IPS DF 4.7 (cell line): ENCODE measurements around the gene ZMYM1.
"Not testable (repeated sequence)": the region's sequence is repeated elsewhere in the genome, so short reads cannot be mapped to it uniquely, and the experiment has no call there.

Experiments used
- DNase-seq: peaks from one replicate; pipeline ENCODE4 v3.0.0-alpha.2; 2013; ENCODE audit warnings: low spot score; ENCODE audit errors: extremely low read depth

ZMYM1 gene

DNA sequence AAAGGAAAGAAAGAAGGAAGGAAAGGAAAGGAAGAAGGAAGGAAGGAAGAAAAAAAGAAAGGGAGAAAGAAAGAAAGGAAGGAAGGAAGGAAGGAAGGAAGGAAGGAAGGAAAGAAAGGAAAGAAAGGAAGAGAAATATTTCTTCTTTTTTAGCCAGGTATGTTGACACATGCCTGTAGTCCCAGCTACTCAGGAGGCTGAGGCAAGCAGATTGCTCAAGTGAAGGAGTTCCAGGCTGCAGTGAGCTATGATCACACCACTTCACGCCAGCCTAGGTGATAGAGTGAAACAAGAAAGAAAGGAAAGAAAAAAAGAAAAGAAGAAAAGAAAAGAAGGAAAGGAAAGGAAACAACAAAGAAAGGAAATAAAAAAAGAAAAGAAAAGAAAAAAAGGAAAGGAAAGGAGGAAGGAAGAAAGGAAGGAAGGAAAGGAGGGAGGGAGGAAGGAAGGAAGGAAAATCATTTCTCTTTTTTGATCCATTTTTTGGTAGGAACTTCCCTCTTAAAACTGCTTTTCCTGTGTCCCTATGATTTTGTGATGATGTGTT, 5.8 kb upstream of the ZMYM1 start:
- DNase-seq: no peak

DNA sequence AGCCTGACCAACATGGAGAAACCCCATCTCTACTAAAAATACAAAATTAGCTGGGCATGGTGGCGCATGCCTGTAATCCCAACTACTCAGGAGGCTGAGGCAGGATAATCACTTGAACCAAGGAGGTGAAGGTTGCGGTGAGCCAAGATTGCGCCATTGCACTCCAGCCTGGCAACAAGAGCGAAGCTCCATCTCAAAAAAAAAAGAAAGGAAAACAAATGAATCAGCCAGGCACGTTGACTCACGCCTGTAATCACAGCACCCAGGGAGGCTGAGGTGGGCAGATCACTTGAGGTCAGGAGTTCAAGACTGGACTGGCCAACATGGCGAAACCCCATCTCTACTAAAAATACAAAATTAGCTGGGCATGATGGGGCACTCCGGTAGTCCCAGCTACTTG, 2.8 kb upstream of the ZMYM1 start:
- not testable (repeated sequence) for DNase-seq

- DNase-seq: no peak
These were observed 1.1 kb downstream of the ZMYM1 start for GRCh38 chr1:35080171-35080854.

- DNase-seq: no peak
These were observed 6.2 kb downstream of the ZMYM1 start for GRCh38 chr1:35085421-35085820.

DNA sequence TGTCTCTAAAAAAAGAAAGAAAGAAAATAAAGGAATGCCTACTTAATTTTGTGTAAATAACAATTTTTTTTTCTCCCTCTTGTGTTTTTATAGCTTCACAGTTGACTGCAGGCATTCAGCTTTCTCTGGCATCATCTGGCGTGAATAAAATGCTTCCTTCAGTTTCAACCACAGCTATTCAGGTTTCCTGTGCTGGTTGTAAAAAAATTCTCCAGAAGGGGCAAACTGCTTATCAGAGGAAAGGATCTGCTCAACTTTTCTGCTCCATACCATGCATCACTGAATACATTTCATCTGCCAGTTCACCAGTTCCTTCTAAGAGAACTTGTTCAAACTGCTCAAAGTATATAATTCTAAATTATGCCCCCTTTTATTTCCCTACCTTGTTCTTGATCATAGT, 18.0 kb downstream of the ZMYM1 start:
- no peak for DNase-seq

- DNase-seq: no peak
These were observed 31.9 kb downstream of the ZMYM1 start for GRCh38 chr1:35111106-35111505.

- no peak for DNase-seq
These were observed 33.5 kb downstream of the ZMYM1 start for GRCh38 chr1:35112668-35113067.

GRCh38 chr1:35115459-35116383, 36.5 kb downstream of the ZMYM1 start:
- no peak for DNase-seq

GRCh38 chr1:35120458-35121133, 41.4 kb downstream of the ZMYM1 start:
- DNase-seq: no peak

DNA sequence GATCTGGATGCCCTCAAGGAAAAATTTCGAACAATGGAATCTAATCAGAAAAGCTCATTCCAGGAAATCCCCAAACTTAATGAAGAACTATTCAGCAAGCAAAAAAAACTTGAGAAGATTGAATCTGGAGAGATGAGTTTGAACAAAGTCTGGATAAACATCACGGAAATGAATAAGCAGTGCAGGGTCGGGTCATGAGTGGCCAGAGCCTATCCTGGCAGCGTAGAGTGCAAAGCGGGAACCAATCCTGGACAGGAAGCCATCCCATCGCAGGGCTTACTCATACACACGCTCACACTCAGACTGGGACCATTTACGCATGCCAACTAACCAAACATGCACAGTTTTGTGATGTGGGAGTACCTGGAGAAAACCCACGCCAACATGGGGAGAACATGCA, 43.1 kb downstream of the ZMYM1 start:
- no peak for DNase-seq

DNA sequence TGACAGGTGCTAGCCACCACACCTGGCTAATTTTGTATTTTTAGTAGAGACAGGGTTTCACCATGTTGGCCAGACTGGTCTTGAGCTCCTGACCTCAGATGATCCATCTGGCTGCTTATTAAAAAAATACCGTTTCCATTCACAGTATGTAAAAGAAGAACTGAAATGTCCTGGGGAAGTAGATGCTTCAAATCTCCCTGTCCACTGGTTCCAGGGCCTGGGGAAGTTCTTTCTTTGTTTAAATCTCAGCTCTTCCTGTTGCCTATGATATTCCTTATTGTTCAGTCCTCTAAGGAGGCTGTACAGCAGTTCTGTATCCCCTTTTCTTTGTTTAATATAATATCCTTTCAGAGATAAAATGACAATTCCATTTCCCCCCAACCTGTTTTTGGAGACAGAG, 47.4 kb downstream of the ZMYM1 start:
- DNase-seq: no peak

DNA sequence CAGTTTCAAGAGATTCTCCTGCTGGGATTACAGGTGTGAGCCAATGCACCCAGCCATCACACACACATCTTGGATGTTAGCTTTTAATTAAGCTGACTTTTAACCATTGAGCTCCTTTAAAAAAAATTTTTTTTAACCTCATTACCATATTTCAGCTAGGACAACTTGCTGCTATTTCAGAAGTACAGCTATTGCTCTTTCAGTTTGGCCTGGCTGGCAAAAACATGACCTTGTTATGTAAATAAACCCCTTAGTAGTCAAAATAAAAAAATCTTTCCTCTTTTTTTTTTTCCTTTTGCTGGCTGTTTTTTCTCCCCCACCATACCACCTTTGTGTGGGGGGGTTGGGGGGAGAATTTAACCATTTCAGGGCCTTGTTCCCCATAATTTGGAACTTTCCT, 49.9 kb downstream of the ZMYM1 start:
- no peak for DNase-seq

DNA sequence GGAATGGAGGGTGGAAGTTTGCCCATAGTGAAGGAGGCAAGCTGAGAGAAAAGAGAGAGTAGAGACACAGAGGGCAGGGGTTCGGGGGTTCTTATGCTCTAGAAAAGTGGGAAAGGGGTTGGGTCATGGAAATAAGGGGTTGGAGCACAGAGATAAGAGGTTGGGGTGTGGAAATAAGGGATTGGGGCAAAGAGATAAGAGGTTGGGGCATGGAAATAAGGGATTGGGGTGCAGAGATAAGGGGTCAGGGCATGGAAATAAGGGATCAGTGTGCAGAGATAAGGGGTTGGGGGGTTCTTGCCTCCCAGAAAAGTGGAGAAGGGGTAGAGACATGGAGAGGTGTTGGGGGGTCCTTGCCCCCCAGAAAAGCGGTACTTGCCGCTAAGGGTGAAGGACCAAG, 57.6 kb downstream of the ZMYM1 start:
- DNase-seq: no peak

- DNase-seq: not testable (repeated sequence)
These were observed 58.4 kb downstream of the ZMYM1 start for GRCh38 chr1:35137590-35137989.

DNA sequence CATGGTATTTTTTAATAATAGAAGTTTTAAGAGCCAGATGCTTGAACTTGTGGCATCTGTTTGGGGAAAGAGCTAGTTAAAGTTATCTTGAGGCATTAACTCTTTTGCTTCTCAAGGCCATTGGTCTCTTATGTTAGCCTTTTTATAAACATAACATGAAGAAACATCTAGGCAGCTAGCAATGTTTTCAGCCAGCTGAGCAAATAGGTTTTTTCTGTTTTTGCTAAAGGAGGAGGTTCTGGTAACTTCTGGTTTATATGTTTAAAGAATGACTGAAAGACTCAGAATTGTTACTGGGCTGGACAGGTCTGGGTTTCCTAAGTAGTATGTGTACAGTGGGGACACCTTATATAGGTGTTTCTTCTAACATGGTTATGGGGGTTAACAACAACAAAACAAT, 63.1 kb downstream of the ZMYM1 start:
- DNase-seq: not testable (repeated sequence)

- DNase-seq: not testable (repeated sequence)
These were observed 63.5 kb downstream of the ZMYM1 start for GRCh38 chr1:35142728-35143127.

DNA sequence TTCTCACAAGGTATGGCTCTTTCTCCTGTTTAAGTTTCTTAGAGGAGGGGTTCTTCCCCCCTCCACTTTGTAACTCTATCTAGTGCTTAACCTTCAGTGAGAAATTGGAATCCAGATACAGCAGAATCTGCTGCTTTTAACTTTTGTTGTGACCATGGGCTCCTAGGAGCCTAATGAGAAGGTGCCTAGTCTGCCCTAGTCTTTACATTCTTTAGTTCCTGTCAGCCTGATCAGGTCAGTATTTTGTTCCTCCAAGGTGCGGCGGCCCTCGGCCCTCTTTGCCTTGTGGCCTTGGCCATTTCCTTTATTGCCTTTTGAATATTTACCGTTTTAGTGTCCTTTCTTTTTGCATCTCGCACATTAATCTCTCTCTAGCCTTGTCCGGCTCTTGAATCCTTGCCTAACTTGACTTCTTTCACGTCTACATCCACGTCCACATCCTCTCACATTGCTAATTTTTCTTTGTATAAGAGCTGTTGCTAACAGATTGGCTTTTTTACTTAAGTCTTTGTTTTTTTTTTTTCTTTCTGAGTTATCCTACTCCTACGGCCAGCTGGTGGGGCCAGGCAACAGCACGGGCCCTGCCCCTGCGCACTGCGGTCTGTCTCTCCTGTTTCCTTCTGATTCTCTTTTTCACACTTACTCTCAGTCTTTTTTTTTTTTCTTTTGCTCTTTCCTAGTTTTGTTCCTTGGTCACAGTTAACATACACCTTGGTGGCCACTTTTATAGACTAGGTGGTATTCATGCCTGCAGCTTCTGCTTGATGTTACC, 64.7 kb downstream of the ZMYM1 start:
- DNase-seq: no peak

- not testable (repeated sequence) for DNase-seq
These were observed 66.8 kb downstream of the ZMYM1 start for GRCh38 chr1:35145892-35146549.

DNA sequence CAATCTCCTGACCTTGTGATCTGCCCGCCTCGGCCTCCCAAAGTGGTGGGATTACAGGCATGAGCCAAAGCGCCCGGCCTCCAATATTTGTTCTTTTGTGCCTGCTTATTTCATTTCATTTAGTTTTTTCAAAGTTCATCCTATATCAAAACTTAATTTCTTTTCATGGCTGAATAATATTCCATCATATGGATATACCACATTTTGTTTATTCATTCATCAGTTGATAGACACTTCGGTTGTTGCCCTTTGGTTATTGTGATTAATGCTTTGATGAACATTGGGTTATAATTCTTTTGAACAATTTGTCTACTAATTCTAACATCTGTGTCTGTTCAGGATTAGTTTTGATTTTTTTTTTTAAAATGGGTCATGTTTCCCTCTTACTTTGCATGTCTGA, 72.0 kb downstream of the ZMYM1 start:
- no peak for DNase-seq

DNA sequence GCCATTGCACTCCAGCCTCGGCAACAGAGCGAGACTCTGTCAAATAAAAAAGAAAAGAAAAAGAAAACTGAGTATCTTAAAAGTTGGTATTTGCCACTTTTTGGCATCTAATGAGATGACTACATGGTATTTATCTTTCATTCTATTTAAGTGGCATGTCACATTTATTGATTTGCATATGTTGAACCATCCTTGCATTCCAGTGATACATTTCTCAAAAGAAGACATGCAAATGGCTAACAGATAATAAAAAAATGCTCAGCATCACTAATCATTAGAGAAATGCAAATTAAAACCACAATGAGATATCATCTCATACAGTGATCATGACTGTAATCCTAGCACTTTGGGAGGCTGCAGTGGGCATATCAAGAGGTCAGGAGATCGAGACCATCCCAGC, 85.7 kb downstream of the ZMYM1 start:
- DNase-seq: no peak
